A673 (cell line): ENCODE measurements around the gene RUSF1. TPM values are rescaled to one million over a fixed set of nuclear protein-coding genes. Genes with fewer than 3 reads are reported as not detected.

Experiments
- BruUV-seq: library from RNA; stranded (reverse); fragments of 400-500 nt; replicated peaks from 2 replicates; lab custom pipeline; 2021; lab: Mats Ljungman, UMichigan
- CTCF ChIA-PET: fragments of 300-600 bp; sonication (Branson Sonifier 250); formaldehyde crosslinking; loops from one replicate; lab custom pipeline; 2022; ENCODE audit warnings: antibody characterized with exemption; lab: Charles Lee
- POLR2A ChIA-PET: fragments of 300-600 bp; sonication (Branson Sonifier 250); formaldehyde crosslinking; loops from one replicate; lab custom pipeline; 2022; ENCODE audit warnings: antibody characterized with exemption; ENCODE audit not compliant: low non-redundant PET; lab: Charles Lee
- DNase-seq: peaks from one replicate; pipeline ENCODE4 v3.0.0-alpha.2; 2015; ENCODE audit warnings: low spot score
- H3K27ac ChIP-seq: fragments of 200-600 bp; sonication (generic); 2 replicates; pipeline ENCODE4 v1.5.1; 2016; ENCODE audit warnings: mixed run types, low read depth, mild to moderate bottlenecking, mixed read lengths, antibody characterized with exemption, low read length; ENCODE audit not compliant: poor library complexity, severe bottlenecking
- H3K27me3 ChIP-seq: fragments of 200-600 bp; sonication (generic); replicated peaks from 2 replicates; pipeline ENCODE4 v1.6.1; 2017; ENCODE audit warnings: mixed run types, low read depth, mild to moderate bottlenecking, mixed read lengths, antibody characterized with exemption, low read length; ENCODE audit not compliant: insufficient read depth, poor library complexity
- H3K36me3 ChIP-seq: fragments of 200-600 bp; sonication (generic); 2 replicates; pipeline ENCODE4 v1.6.1; 2016; ENCODE audit warnings: mixed run types, mild to moderate bottlenecking, mixed read lengths, antibody characterized with exemption, low read length; ENCODE audit not compliant: insufficient read depth, poor library complexity, severe bottlenecking
- H3K4me1 ChIP-seq: fragments of 200-600 bp; sonication (generic); 2 replicates; pipeline ENCODE4 v1.6.1; 2017; ENCODE audit warnings: mixed run types, mild to moderate bottlenecking, mixed read lengths, antibody characterized with exemption, low read length; ENCODE audit not compliant: insufficient read depth, poor library complexity, severe bottlenecking
- H3K4me3 ChIP-seq: fragments of 200-600 bp; sonication (generic); 2 replicates; pipeline ENCODE4 v1.5.1; 2016; ENCODE audit warnings: low read depth, mixed run types, mild to moderate bottlenecking, mixed read lengths, low read length; ENCODE audit not compliant: poor library complexity, severe bottlenecking
- H3K9me3 ChIP-seq: fragments of 200-600 bp; sonication (generic); 2 replicates; pipeline ENCODE4 v1.6.1; 2016; ENCODE audit warnings: mixed run types, low read depth, mild to moderate bottlenecking, mixed read lengths, antibody characterized with exemption, low read length; ENCODE audit not compliant: poor library complexity, severe bottlenecking
- EZH2 ChIP-seq: fragments of 200-600 bp; sonication (generic); IDR thresholded peaks from 2 replicates; pipeline ENCODE4 v1.6.1; 2017; ENCODE audit warnings: borderline replicate concordance, low read depth, mild to moderate bottlenecking, mixed read lengths, antibody characterized with exemption, low read length; ENCODE audit not compliant: poor library complexity, severe bottlenecking
- intact Hi-C: fragments of 100-400 bp; cut with micrococcal nuclease; formaldehyde crosslinking; loops from one replicate; pipeline ENCODE4 v1.10.0; 2022; ENCODE audit not compliant: unreplicated experiment
- total RNA-seq: library from RNA; stranded (reverse); gene quantifications from 2 replicates; pipeline ENCODE4 v1.2.3, GENCODE V29; 2021
- TF ChIP-seq, protein P1 (sequence below): fragments of 300-800, 200-600 bp; sonication (generic); conservative IDR thresholded peaks from 2 replicates; pipeline ENCODE4 v1.5.1; 2017; ENCODE audit warnings: low read depth, mild to moderate bottlenecking, antibody characterized with exemption, low read length, moderate library complexity, mixed read lengths

RUSF1 gene
- total RNA-seq, 1 experiment from 2014 or later = 41.9 TPM

DNA sequence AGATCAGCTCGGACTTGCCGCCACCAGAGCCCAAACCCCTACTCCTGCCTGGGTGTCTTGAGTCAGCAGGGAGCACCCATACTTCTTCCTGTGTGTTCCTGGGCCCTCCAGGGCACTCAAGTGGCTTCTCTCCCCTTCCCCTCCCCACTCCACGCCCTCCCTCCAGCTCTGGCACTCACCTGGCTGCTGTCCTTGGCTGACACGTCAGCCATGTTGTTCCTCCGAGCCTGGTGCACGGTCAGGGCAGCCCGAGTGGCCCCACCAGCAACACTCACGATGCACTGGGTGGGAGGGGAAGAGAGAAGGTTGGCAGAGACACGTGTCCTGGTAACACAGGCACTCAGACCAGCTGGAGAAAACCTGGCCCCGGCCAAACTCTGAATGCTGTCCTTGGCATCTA, 11.5 kb downstream of the RUSF1 start:
- Histone ChIP-seq H3K27me3 (no peaks in the 10 kb centered on the region), H3K4me1 (no peaks in the 10 kb centered on the region), H3K36me3 (peaks cover 21% of the 10 kb centered on the region), H3K9me3 (no peaks in the 10 kb centered on the region), H3K4me3 (no peak overlapping the region), H3K27ac (no peak overlapping the region)
- ChIA-PET POLR2A (no interaction called here), CTCF (no interaction called here)
- DNase-seq = no peak
- TF ChIP-seq, protein P1, sequence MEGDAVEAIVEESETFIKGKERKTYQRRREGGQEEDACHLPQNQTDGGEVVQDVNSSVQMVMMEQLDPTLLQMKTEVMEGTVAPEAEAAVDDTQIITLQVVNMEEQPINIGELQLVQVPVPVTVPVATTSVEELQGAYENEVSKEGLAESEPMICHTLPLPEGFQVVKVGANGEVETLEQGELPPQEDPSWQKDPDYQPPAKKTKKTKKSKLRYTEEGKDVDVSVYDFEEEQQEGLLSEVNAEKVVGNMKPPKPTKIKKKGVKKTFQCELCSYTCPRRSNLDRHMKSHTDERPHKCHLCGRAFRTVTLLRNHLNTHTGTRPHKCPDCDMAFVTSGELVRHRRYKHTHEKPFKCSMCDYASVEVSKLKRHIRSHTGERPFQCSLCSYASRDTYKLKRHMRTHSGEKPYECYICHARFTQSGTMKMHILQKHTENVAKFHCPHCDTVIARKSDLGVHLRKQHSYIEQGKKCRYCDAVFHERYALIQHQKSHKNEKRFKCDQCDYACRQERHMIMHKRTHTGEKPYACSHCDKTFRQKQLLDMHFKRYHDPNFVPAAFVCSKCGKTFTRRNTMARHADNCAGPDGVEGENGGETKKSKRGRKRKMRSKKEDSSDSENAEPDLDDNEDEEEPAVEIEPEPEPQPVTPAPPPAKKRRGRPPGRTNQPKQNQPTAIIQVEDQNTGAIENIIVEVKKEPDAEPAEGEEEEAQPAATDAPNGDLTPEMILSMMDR = no peak
- no peak for TF ChIP-seq EZH2
- intact Hi-C loops = no loop called here
- no TSS peak for BruUV-seq

DNA sequence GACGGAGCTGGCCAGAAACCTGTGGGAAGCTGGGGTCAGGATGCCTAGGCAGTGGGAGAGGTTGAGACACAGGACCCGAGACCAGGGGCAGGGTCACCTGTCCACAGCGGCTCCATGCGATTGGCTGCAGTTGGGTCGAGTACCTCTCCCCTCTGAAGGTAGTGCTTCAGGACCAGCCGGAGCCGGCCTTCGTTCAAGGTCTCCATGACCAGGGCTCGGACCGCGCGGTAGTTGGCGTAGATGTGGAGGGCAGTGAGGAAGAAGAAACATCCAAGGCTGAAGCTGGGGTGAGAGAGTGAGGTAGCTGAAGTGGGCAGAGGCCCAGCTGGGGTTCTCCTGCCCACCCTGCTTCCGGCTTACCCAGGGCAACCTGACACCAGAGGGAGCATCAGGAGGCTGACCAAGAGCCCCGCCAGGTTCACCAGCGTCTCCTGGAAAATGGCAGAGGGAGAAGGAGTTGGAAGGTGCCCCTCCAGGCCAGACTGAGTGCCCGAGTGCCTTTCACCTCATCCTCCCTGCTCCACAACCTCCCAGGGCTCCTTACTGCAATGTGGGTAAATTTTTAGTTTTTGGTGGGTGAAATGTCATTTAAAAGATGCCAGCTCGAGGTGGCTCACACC, 14.6 kb downstream of the RUSF1 start:
- TF ChIP-seq, protein P1 = no peak
- no peak for TF ChIP-seq EZH2
- H3K27ac ChIP-seq = no peak overlapping the region
- H3K36me3 ChIP-seq = peaks cover 10% of the 10 kb centered on the region
- ChIA-PET CTCF (no interaction called here), POLR2A (no interaction called here)
- no peaks in the 10 kb centered on the region for H3K9me3 ChIP-seq
- intact Hi-C loops = no loop called here
- peaks cover 1% of the 10 kb centered on the region for H3K4me1 ChIP-seq
- BruUV-seq = no TSS peak
- no peaks in the 10 kb centered on the region for H3K27me3 ChIP-seq
- H3K4me3 ChIP-seq = no peak overlapping the region
- no peak for DNase-seq

DNA sequence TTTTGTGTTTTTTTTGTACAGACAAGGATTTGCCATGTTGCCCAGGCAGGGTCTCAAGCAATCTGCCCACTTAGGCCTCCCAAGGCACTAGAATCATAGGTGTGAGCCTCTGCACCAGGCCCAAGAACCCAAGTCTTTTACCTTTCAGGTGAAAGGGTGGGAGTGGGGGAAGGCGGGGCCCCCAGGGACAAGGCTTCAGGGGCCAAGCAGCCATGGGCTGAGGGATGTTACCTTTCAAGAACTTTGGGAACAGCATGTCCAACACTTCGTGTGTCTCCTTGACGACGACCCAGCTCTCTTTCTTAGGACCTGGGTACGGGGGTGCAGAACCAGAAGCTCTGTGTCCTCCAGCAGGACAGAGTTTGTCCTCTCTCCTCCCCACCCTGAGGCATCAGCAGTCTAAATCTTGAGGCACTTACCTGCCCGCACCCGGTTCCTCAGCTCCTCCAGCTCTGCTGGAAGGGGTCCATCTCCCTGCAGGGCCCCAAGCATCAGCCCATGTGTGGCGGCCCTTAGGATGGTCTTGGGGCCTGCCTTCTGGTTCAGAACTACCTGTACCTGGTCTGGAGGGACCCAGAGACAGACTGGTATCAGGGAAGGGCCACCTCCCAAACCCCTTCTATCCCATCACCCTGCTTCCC, 16.3 kb downstream of the RUSF1 start:
- intact Hi-C loops = no loop called here
- no peak for TF ChIP-seq EZH2
- TF ChIP-seq, protein P1 = no peak
- peaks cover 10% of the 10 kb centered on the region for H3K36me3 ChIP-seq
- H3K4me3 ChIP-seq = no peak overlapping the region
- no peak for DNase-seq
- no peaks in the 10 kb centered on the region for H3K27me3 ChIP-seq
- no TSS peak for BruUV-seq
- ChIA-PET CTCF (no interaction called here), POLR2A (no interaction called here)
- H3K9me3 ChIP-seq = no peaks in the 10 kb centered on the region
- no peak overlapping the region for H3K27ac ChIP-seq
- H3K4me1 ChIP-seq = peaks cover 12% of the 10 kb centered on the region
